Uterus (tissue), 2 donors: ENCODE results near the gene RGP1.

Experiments used
- CTCF ChIP-seq, 4 experiments: fragments of 200-600 bp in 2 of 4; fragments of 450-650 bp in 2 of 4; sonication (generic) in 2 of 4; IDR thresholded peaks; one replicate each; pipeline ENCODE4 v1.5.1; 2016 to 2019; ENCODE audit warnings: antibody characterized with exemption in 4 of 4, mild to moderate bottlenecking in 2 of 4, moderate library complexity in 1 of 4
- POLR2A ChIP-seq, 2 donors: fragments of 450-650 bp; IDR thresholded peaks; one replicate each; pipeline ENCODE4 v1.6.1; 2016; ENCODE audit warnings: antibody characterized with exemption in 2 of 2, mild to moderate bottlenecking in 1 of 2, moderate library complexity in 1 of 2

- TF ChIP-seq POLR2A (IDR thresholded peaks at IDR 0.05) (no peak), CTCF (IDR thresholded peaks at IDR 0.05) (peak in 2 of 4 experiments; percentile 8 to 35)
Measured at GRCh38 chr9:35726931-35727330, 22.2 kb upstream of the RGP1 start.
